ENCODE data around the gene LMBR1. TPM values are rescaled to one million over a fixed set of nuclear protein-coding genes. Genes with fewer than 3 reads are reported as not detected.
"Not testable (repeated sequence)": the region's sequence is repeated elsewhere in the genome, so short reads cannot be mapped to it uniquely, and the experiment has no call there.

The LMBR1 gene
- polyA plus RNA-seq, 2 donors = 4.4 to 7.0 TPM

- Histone ChIP-seq H3K36me3 (ENCODE audit: control insufficient read depth in 2 of 2, insufficient read depth in 2 of 2, low read length in 1 of 2) (peaks cover 0 to 7% of the 10 kb centered on the region in 2 donors), H3K27me3 (ENCODE audit: control insufficient read depth in 1 of 2, insufficient read depth in 2 of 2, low read length in 2 of 2) (no peaks in the 10 kb centered on the region), H3K27ac (ENCODE audit: low read depth in 2 of 2, low read length in 1 of 2) (no peak overlapping the region), H3K4me3 (ENCODE audit: low read depth in 1 of 2, low read length in 2 of 2) (no peak overlapping the region), H3K9me3 (ENCODE audit: control insufficient read depth in 2 of 2, insufficient read depth in 1 of 2, low read depth in 1 of 2, low read length in 1 of 2) (no peaks in the 10 kb centered on the region), H3K4me1 (ENCODE audit: control insufficient read depth in 2 of 2, insufficient read depth in 2 of 2, low read length in 1 of 2) (no peaks in the 10 kb centered on the region)
Measured at GRCh38 chr7:156731651-156732050, 161.3 kb downstream of the LMBR1 start.

DNA sequence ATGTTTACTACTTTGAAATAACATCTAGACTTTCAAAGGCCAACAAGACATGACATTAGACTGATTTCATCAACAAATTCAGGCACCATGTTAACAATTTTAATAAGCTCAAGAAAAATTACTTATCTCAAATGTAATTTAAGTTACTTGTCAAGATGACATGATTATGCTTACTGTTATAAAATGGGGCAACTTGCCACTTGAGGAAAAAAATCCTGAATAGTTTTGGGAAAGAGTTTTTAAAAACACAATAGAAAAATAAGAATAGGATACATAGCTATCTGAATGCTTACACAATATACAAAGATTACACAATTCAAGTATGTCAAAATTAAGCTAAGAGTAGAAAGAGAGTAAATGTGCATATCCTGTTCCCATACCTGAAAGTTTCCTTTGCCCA, 167.0 kb downstream of the LMBR1 start:
- Histone ChIP-seq H3K9me3 (ENCODE audit: control insufficient read depth in 2 of 2, insufficient read depth in 1 of 2, low read depth in 1 of 2, low read length in 1 of 2) (no peaks in the 10 kb centered on the region), H3K36me3 (ENCODE audit: control insufficient read depth in 2 of 2, insufficient read depth in 2 of 2, low read length in 1 of 2) (no peaks in the 10 kb centered on the region), H3K4me1 (ENCODE audit: control insufficient read depth in 2 of 2, insufficient read depth in 2 of 2, low read length in 1 of 2) (no peaks in the 10 kb centered on the region), H3K27ac (ENCODE audit: low read depth in 2 of 2, low read length in 1 of 2) (no peak overlapping the region), H3K27me3 (ENCODE audit: control insufficient read depth in 1 of 2, insufficient read depth in 2 of 2, low read length in 2 of 2) (no peaks in the 10 kb centered on the region), H3K4me3 (ENCODE audit: low read depth in 1 of 2, low read length in 2 of 2) (no peak overlapping the region)

DNA sequence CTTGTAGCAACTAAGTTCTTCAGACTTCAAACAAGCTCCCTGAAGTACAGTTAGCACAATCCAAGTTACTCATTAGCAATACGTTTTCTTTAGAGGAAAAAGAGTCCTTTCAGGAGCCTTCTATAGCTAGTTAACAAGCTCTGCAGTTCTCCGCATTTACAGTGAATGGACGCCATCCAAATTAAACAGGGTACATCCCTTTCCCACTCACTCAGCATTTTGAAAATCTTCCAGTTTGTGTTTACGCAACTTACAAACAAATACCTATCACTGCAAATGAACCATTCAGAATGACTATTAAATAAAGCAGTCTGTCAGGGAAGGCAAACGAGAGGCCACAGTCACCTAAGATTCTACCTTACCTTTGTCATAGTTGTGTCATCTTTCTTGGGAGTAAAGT, 167.9 kb downstream of the LMBR1 start:
- H3K4me1 ChIP-seq (ENCODE audit: control insufficient read depth in 2 of 2, insufficient read depth in 2 of 2, low read length in 1 of 2) = no peaks in the 10 kb centered on the region
- H3K27me3 ChIP-seq (ENCODE audit: control insufficient read depth in 1 of 2, insufficient read depth in 2 of 2, low read length in 2 of 2) = no peaks in the 10 kb centered on the region
- WGBS, 2 donors = 71 to 72% methylated on average over 5 of the region's 5 CpGs
- H3K27ac ChIP-seq (ENCODE audit: low read depth in 2 of 2, low read length in 1 of 2) = no peak overlapping the region
- no peak overlapping the region for H3K4me3 ChIP-seq (ENCODE audit: low read depth in 1 of 2, low read length in 2 of 2)
- H3K36me3 ChIP-seq (ENCODE audit: control insufficient read depth in 2 of 2, insufficient read depth in 2 of 2, low read length in 1 of 2) = no peaks in the 10 kb centered on the region
- H3K9me3 ChIP-seq (ENCODE audit: control insufficient read depth in 2 of 2, insufficient read depth in 1 of 2, low read depth in 1 of 2, low read length in 1 of 2) = no peaks in the 10 kb centered on the region

- Histone ChIP-seq H3K27me3 (ENCODE audit: control insufficient read depth in 1 of 2, insufficient read depth in 2 of 2, low read length in 2 of 2) (no peaks in the 10 kb centered on the region), H3K36me3 (ENCODE audit: control insufficient read depth in 2 of 2, insufficient read depth in 2 of 2, low read length in 1 of 2) (no peaks in the 10 kb centered on the region), H3K4me1 (ENCODE audit: control insufficient read depth in 2 of 2, insufficient read depth in 2 of 2, low read length in 1 of 2) (no peaks in the 10 kb centered on the region), H3K4me3 (ENCODE audit: low read depth in 1 of 2, low read length in 2 of 2) (no peak overlapping the region), H3K27ac (ENCODE audit: low read depth in 2 of 2, low read length in 1 of 2) (no peak overlapping the region), H3K9me3 (ENCODE audit: control insufficient read depth in 2 of 2, insufficient read depth in 1 of 2, low read depth in 1 of 2, low read length in 1 of 2) (no peaks in the 10 kb centered on the region)
- WGBS, 2 donors = 69 to 74% methylated on average over 4 of the region's 4 CpGs
Measured at GRCh38 chr7:156722043-156722826, 170.7 kb downstream of the LMBR1 start.

GRCh38 chr7:156703773-156704482, 189.1 kb downstream of the LMBR1 start:
- Histone ChIP-seq H3K36me3 (ENCODE audit: control insufficient read depth in 2 of 2, insufficient read depth in 2 of 2, low read length in 1 of 2) (peaks cover 0 to 4% of the 10 kb centered on the region in 2 donors), H3K9me3 (ENCODE audit: control insufficient read depth in 2 of 2, insufficient read depth in 1 of 2, low read depth in 1 of 2, low read length in 1 of 2) (peaks cover 3% of the 10 kb centered on the region in 2 donors), H3K27me3 (ENCODE audit: control insufficient read depth in 1 of 2, insufficient read depth in 2 of 2, low read length in 2 of 2) (no peaks in the 10 kb centered on the region), H3K4me3 (ENCODE audit: low read depth in 1 of 2, low read length in 2 of 2) (no peak overlapping the region), H3K27ac (ENCODE audit: low read depth in 2 of 2, low read length in 1 of 2) (no peak overlapping the region), H3K4me1 (ENCODE audit: control insufficient read depth in 2 of 2, insufficient read depth in 2 of 2, low read length in 1 of 2) (no peaks in the 10 kb centered on the region)
- WGBS, 2 donors = 71 to 78% methylated on average over 5 of the region's 5 CpGs

- Histone ChIP-seq H3K9me3 (ENCODE audit: control insufficient read depth in 2 of 2, insufficient read depth in 1 of 2, low read depth in 1 of 2, low read length in 1 of 2) (peaks cover 0 to 4% of the 10 kb centered on the region in 2 donors), H3K36me3 (ENCODE audit: control insufficient read depth in 2 of 2, insufficient read depth in 2 of 2, low read length in 1 of 2) (peaks cover 0 to 4% of the 10 kb centered on the region in 2 donors), H3K27me3 (ENCODE audit: control insufficient read depth in 1 of 2, insufficient read depth in 2 of 2, low read length in 2 of 2) (no peaks in the 10 kb centered on the region), H3K4me1 (ENCODE audit: control insufficient read depth in 2 of 2, insufficient read depth in 2 of 2, low read length in 1 of 2) (no peaks in the 10 kb centered on the region), H3K4me3 (ENCODE audit: low read depth in 1 of 2, low read length in 2 of 2) (no peak overlapping the region), H3K27ac (ENCODE audit: low read depth in 2 of 2, low read length in 1 of 2) (no peak overlapping the region)
- WGBS, 2 donors = 85 to 87% methylated on average over 4 of the region's 4 CpGs
Measured at GRCh38 chr7:156703209-156703608, 189.8 kb downstream of the LMBR1 start.

GRCh38 chr7:156702399-156702798, 190.6 kb downstream of the LMBR1 start:
- no peaks in the 10 kb centered on the region for H3K4me1 ChIP-seq (ENCODE audit: control insufficient read depth in 2 of 2, insufficient read depth in 2 of 2, low read length in 1 of 2)
- no peak overlapping the region for H3K27ac ChIP-seq (ENCODE audit: low read depth in 2 of 2, low read length in 1 of 2)

GRCh38 chr7:156701787-156702186, 191.2 kb downstream of the LMBR1 start:
- H3K27me3 ChIP-seq (ENCODE audit: control insufficient read depth in 1 of 2, insufficient read depth in 2 of 2, low read length in 2 of 2); H3K27ac ChIP-seq (ENCODE audit: low read depth in 2 of 2, low read length in 1 of 2); H3K36me3 ChIP-seq (ENCODE audit: control insufficient read depth in 2 of 2, insufficient read depth in 2 of 2, low read length in 1 of 2); H3K9me3 ChIP-seq (ENCODE audit: control insufficient read depth in 2 of 2, insufficient read depth in 1 of 2, low read depth in 1 of 2, low read length in 1 of 2); H3K4me1 ChIP-seq (ENCODE audit: control insufficient read depth in 2 of 2, insufficient read depth in 2 of 2, low read length in 1 of 2); H3K4me3 ChIP-seq (ENCODE audit: low read depth in 1 of 2, low read length in 2 of 2): not testable (repeated sequence)
- 98 to 100% methylated on average over 1 of the region's 1 CpG for WGBS, 2 donors

More at GRCh38 chr7:156702399-156702798, 190.6 kb downstream of the LMBR1 start:
- Histone ChIP-seq H3K4me3 (ENCODE audit: low read depth in 1 of 2, low read length in 2 of 2) (no peak overlapping the region), H3K9me3 (ENCODE audit: control insufficient read depth in 2 of 2, insufficient read depth in 1 of 2, low read depth in 1 of 2, low read length in 1 of 2) (peaks cover 0 to 5% of the 10 kb centered on the region in 2 donors), H3K36me3 (ENCODE audit: control insufficient read depth in 2 of 2, insufficient read depth in 2 of 2, low read length in 1 of 2) (peaks cover 0 to 4% of the 10 kb centered on the region in 2 donors), H3K27me3 (ENCODE audit: control insufficient read depth in 1 of 2, insufficient read depth in 2 of 2, low read length in 2 of 2) (no peaks in the 10 kb centered on the region)

GRCh38 chr7:156698512-156698911, 194.5 kb downstream of the LMBR1 start:
- not testable (repeated sequence) for H3K4me3 ChIP-seq (ENCODE audit: low read depth in 1 of 2, low read length in 2 of 2); H3K27me3 ChIP-seq (ENCODE audit: control insufficient read depth in 1 of 2, insufficient read depth in 2 of 2, low read length in 2 of 2); H3K36me3 ChIP-seq (ENCODE audit: control insufficient read depth in 2 of 2, insufficient read depth in 2 of 2, low read length in 1 of 2); H3K27ac ChIP-seq (ENCODE audit: low read depth in 2 of 2, low read length in 1 of 2); H3K9me3 ChIP-seq (ENCODE audit: control insufficient read depth in 2 of 2, insufficient read depth in 1 of 2, low read depth in 1 of 2, low read length in 1 of 2); H3K4me1 ChIP-seq (ENCODE audit: control insufficient read depth in 2 of 2, insufficient read depth in 2 of 2, low read length in 1 of 2)
- WGBS, 2 donors = 98% methylated on average over 4 of the region's 4 CpGs

DNA sequence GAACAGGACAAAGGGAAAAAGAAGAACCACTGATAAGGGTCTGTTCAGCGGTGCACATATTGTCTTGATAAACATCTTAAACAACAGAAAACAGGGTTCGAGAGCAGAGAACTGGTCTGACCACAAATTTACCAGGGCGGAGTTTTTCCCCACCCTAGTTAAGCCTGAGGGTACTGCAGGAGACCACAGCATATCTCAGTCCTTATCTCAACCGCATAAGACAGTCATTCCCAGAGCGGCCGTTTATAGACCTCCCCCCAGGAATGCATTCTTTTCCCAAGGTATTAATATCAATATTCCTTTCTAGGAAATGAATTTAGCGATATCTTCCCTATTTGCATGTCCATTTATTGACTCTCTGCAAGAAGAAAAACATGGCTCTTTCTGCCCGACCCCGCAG, 195.7 kb downstream of the LMBR1 start:
- not testable (repeated sequence) for H3K4me1 ChIP-seq (ENCODE audit: control insufficient read depth in 2 of 2, insufficient read depth in 2 of 2, low read length in 1 of 2); H3K36me3 ChIP-seq (ENCODE audit: control insufficient read depth in 2 of 2, insufficient read depth in 2 of 2, low read length in 1 of 2); H3K27me3 ChIP-seq (ENCODE audit: control insufficient read depth in 1 of 2, insufficient read depth in 2 of 2, low read length in 2 of 2); H3K9me3 ChIP-seq (ENCODE audit: control insufficient read depth in 2 of 2, insufficient read depth in 1 of 2, low read depth in 1 of 2, low read length in 1 of 2); H3K27ac ChIP-seq (ENCODE audit: low read depth in 2 of 2, low read length in 1 of 2); H3K4me3 ChIP-seq (ENCODE audit: low read depth in 1 of 2, low read length in 2 of 2)
- WGBS, 2 donors = 96 to 98% methylated on average over 9 of the region's 9 CpGs
